Gastrocnemius medialis (tissue), 4 donors: ENCODE data around the gene ZDHHC1. TPM values are rescaled to one million over a fixed set of nuclear protein-coding genes. Genes with fewer than 3 reads are reported as not detected.
A peak's percentile ranks its signal among the peaks of the same experiment; 100 is the strongest.

Source experiments
- ATAC-seq, 2 donors: fragments of 150-250 bp; one replicate each; pipeline ENCODE4 v1.9.1; 2016
- DNase-seq, 2 donors: peaks; one replicate each; pipeline ENCODE4 v3.0.0-alpha.2; 2019
- H3K27ac ChIP-seq, 4 donors: fragments of 200-600 bp; sonication (generic); 1 replicate in 1 of 4; 2 replicates in 3 of 4; pipeline ENCODE4 v1.5.1; 2016 to 2018; ENCODE audit warnings: mild to moderate bottlenecking in 2 of 4, moderate library complexity in 1 of 4
- H3K27me3 ChIP-seq, 3 donors: fragments of 200-600 bp; sonication (generic) in 2 of 3; 1 replicate in 1 of 3; 2 replicates in 2 of 3; pipeline versions ENCODE4 v1.5.1 to v1.6.0; 2016 to 2019; ENCODE audit warnings: mild to moderate bottlenecking in 1 of 3, moderate library complexity in 1 of 3
- H3K36me3 ChIP-seq, 2 donors: fragments of 200-600 bp; sonication (generic) in 1 of 2; one replicate each; pipeline ENCODE4 v1.5.1; 2017 to 2018
- H3K4me1 ChIP-seq, 2 donors: fragments of 200-600 bp; sonication (generic) in 1 of 2; one replicate each; pipeline ENCODE4 v1.5.1; 2016 to 2017; ENCODE audit warnings: mild to moderate bottlenecking in 2 of 2
- H3K4me3 ChIP-seq, 4 donors: fragments of 200-600 bp; sonication (generic) in 3 of 4; 1 replicate in 1 of 4; 2 replicates in 3 of 4; pipeline ENCODE4 v1.5.1; 2016 to 2019; ENCODE audit warnings: mild to moderate bottlenecking in 2 of 4
- H3K9me3 ChIP-seq, 3 donors: fragments of 200-600 bp; sonication (generic) in 2 of 3; 1 replicate in 1 of 3; 2 replicates in 2 of 3; pipeline ENCODE4 v1.5.1; 2016 to 2019
- POLR2A ChIP-seq, 2 donors: fragments of 450-650 bp; IDR thresholded peaks; one replicate each; pipeline ENCODE4 v1.6.1; 2017; ENCODE audit warnings: antibody characterized with exemption in 2 of 2, mild to moderate bottlenecking in 2 of 2, moderate library complexity in 2 of 2
- in situ Hi-C, 4 donors: fragments of 200-750 bp; cut with MboI; loops; one replicate each; pipeline versions ENCODE4 v1.15.0 to v1.8.0; 2017; ENCODE audit warnings: low sequenced_read_pairs in 4 of 4
- intact Hi-C: fragments of 100-400 bp; cut with DNase I; formaldehyde crosslinking; loops from one replicate; pipeline ENCODE4 v1.15.1; 2023; ENCODE audit warnings: low total_unique reads
- total RNA-seq, 4 donors: library from RNA; depleted of rRNA; stranded (reverse); fragments of >200 nt; gene quantifications; one replicate each; pipeline versions ENCODE4 v1.1.0 to v1.2.3, GENCODE V29; 2016
- TF ChIP-seq, protein P1 (sequence below), 5 experiments: fragments of 450-650 bp in 3 of 5; fragments of 200-600 bp in 2 of 5; sonication (generic) in 2 of 5; IDR thresholded peaks in 4 of 5; conservative IDR thresholded peaks in 1 of 5; 1 replicate in 4 of 5; 2 replicates in 1 of 5; pipeline ENCODE4 v1.5.1; 2016 to 2019; ENCODE audit warnings: antibody characterized with exemption in 5 of 5, mild to moderate bottlenecking in 3 of 5, moderate library complexity in 3 of 5

Gene ZDHHC1
- total RNA-seq, 4 donors from 2014 or later, result 4.4 to 11.0 (median 8.9) TPM

DNA sequence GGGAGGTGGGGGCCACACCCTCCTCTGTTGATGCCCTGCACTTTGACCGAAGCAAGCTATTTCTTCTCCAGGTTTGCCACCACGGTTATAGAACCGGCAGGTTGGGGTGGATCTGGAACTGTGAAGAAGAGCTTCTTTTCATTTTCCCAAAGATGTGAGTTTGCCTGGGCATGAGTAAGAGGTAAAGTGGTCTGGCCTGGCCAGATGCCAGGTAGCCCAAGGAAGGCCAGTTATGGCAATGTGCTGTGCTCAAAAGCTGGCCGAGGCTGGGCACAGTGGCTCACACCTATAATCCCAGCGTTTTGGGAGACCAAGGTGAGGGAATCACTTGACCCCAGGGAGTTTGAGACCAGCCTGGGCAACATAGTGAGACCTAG is 46.0 kb upstream of the ZDHHC1 start:
- intact Hi-C loops, result no loop called here
- peaks cover 87 to 90% of the 10 kb centered on the region in 2 donors for H3K4me1 ChIP-seq
- no peak overlapping the region for H3K4me3 ChIP-seq
- no peaks in the 10 kb centered on the region for H3K27me3 ChIP-seq
- no peaks in the 10 kb centered on the region for H3K9me3 ChIP-seq
- in situ Hi-C loops, result no loop called here
- no peaks in the 10 kb centered on the region for H3K36me3 ChIP-seq
- DNase-seq (no peak), ATAC-seq (no peak)
- no peak for TF ChIP-seq POLR2A (IDR thresholded peaks at IDR 0.05)
- TF ChIP-seq, protein P1, sequence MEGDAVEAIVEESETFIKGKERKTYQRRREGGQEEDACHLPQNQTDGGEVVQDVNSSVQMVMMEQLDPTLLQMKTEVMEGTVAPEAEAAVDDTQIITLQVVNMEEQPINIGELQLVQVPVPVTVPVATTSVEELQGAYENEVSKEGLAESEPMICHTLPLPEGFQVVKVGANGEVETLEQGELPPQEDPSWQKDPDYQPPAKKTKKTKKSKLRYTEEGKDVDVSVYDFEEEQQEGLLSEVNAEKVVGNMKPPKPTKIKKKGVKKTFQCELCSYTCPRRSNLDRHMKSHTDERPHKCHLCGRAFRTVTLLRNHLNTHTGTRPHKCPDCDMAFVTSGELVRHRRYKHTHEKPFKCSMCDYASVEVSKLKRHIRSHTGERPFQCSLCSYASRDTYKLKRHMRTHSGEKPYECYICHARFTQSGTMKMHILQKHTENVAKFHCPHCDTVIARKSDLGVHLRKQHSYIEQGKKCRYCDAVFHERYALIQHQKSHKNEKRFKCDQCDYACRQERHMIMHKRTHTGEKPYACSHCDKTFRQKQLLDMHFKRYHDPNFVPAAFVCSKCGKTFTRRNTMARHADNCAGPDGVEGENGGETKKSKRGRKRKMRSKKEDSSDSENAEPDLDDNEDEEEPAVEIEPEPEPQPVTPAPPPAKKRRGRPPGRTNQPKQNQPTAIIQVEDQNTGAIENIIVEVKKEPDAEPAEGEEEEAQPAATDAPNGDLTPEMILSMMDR (IDR thresholded peaks at IDR 0.05 in 4 of 5, conservative IDR thresholded peaks at IDR 0.05 in 1 of 5), result no peak
- H3K27ac ChIP-seq, result peak overlapping the region; percentile 40 to 90 (median 64)

DNA sequence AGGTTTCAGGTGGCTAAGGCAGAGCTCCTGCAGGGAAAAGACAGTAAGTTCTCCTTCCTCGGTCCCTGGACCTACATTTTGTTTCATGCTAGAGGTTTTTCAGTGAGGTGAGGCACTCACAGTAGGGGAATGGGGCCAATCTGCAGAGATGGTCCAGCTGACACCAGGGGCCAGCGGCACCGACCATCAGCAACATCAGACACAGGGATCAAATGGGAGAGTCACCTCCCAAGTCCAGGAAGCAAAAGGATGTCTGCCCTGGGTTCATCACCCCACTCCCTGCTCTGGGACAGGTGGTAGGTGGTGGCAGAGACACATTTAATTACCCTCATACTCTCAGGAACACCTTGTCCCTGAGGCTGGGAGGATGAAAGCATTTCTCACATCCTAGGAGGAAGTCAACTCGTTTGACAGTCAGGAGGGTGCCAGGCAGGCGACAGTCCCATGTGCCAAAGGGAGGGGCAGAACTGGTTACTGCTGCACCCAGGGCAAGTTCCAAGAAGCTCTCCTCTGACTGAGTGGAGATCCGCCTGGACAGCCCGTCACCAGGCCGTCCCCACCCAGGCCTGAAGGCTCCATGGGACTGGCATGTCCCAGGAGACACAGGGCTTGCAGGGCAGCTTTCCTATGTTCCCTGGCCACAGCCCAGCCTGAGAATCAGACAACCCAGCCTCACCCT is 45.5 kb upstream of the ZDHHC1 start:
- peak; percentile 65 to 77 for ATAC-seq

DNA sequence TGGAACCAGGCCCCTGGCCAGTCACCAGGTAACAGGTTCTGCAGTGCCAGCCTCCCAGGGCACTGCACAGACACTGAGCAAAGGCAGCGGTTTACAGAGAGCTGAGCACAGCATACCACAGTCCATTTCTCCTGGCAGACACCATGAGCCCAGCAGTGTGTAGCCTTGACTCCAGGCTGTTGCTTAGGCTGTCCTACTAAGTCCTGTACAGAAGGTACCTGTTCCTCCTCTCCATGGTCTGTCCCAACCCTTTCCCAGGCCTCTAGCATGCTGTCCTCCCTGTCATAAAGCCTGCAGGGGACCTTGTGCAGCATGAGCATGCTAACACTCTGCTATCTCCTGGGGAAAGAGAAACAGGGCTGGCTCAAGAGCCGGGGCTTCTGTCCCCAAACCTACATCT is 44.7 kb upstream of the ZDHHC1 start:
- Histone ChIP-seq H3K27me3 (no peaks in the 10 kb centered on the region), H3K36me3 (no peaks in the 10 kb centered on the region), H3K4me3 (no peak overlapping the region), H3K4me1 (peaks cover 99% of the 10 kb centered on the region in 2 donors), H3K9me3 (no peaks in the 10 kb centered on the region), H3K27ac (peak overlapping the region in 3 of 4 donors; percentile 67 to 90 (median 73))
- intact Hi-C loops, result no loop called here
- no peak for DNase-seq
- in situ Hi-C loops, result no loop called here
- no peak for TF ChIP-seq POLR2A (IDR thresholded peaks at IDR 0.05)
- TF ChIP-seq, protein P1 (IDR thresholded peaks at IDR 0.05 in 4 of 5, conservative IDR thresholded peaks at IDR 0.05 in 1 of 5), result no peak
- no peak for ATAC-seq

More for the DNA sequence above, 45.5 kb upstream of the ZDHHC1 start:
- H3K27me3 ChIP-seq, result no peaks in the 10 kb centered on the region
- peaks cover 92 to 93% of the 10 kb centered on the region in 2 donors for H3K4me1 ChIP-seq
- peak overlapping the region; percentile 54 to 90 (median 70) for H3K27ac ChIP-seq
- in situ Hi-C loops (no loop called here), intact Hi-C loops (no loop called here)
- DNase-seq, result peak; percentile 86 to 95
- TF ChIP-seq, protein P1 (IDR thresholded peaks at IDR 0.05 in 4 of 5, conservative IDR thresholded peaks at IDR 0.05 in 1 of 5), result no peak
- TF ChIP-seq POLR2A (IDR thresholded peaks at IDR 0.05), result no peak
- no peak overlapping the region for H3K4me3 ChIP-seq
- H3K9me3 ChIP-seq, result no peaks in the 10 kb centered on the region
- no peaks in the 10 kb centered on the region for H3K36me3 ChIP-seq

GRCh38 chr16:67460168-67460567 is 43.9 kb upstream of the ZDHHC1 start:
- Histone ChIP-seq H3K4me1 (peaks cover 92% of the 10 kb centered on the region in 2 donors), H3K4me3 (no peak overlapping the region), H3K27me3 (no peaks in the 10 kb centered on the region), H3K36me3 (no peaks in the 10 kb centered on the region), H3K27ac (peak overlapping the region; percentile 54 to 90 (median 70)), H3K9me3 (no peaks in the 10 kb centered on the region)
- in situ Hi-C loops (no loop called here), intact Hi-C loops (no loop called here)
- DNase-seq, result peak in 1 of 2 donors; percentile 35
- ATAC-seq, result no peak
- TF ChIP-seq, protein P1 (IDR thresholded peaks at IDR 0.05 in 4 of 5, conservative IDR thresholded peaks at IDR 0.05 in 1 of 5), result no peak
- TF ChIP-seq POLR2A (IDR thresholded peaks at IDR 0.05), result no peak

DNA sequence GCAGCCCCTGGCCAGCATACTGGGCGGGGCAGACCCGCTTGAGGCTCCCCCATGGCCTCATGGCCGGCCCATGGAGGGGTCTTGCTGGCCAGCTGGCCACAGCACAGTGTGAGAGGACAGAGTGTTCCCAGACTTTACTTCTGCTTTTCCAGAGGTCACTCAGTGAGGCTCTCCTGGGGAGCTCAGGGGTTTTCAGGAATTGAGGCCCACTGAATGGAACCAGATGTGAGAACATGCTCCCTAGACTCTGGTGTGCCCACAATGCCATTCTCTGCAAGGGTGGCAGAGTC is 43.5 kb upstream of the ZDHHC1 start:
- intact Hi-C loops (no loop called here), in situ Hi-C loops (no loop called here)
- no peak overlapping the region for H3K4me3 ChIP-seq
- no peak for ATAC-seq
- no peak for DNase-seq
- no peaks in the 10 kb centered on the region for H3K27me3 ChIP-seq
- no peaks in the 10 kb centered on the region for H3K36me3 ChIP-seq
- no peak for TF ChIP-seq POLR2A (IDR thresholded peaks at IDR 0.05)
- TF ChIP-seq, protein P1 (IDR thresholded peaks at IDR 0.05 in 4 of 5, conservative IDR thresholded peaks at IDR 0.05 in 1 of 5), result no peak
- H3K27ac ChIP-seq, result peak overlapping the region; percentile 54 to 90 (median 70)
- H3K4me1 ChIP-seq, result peaks cover 88% of the 10 kb centered on the region in 2 donors
- H3K9me3 ChIP-seq, result no peaks in the 10 kb centered on the region
